Measurements from ENCODE around the gene DOCK1. TPM values are rescaled to one million over a fixed set of nuclear protein-coding genes. Genes with fewer than 3 reads are reported as not detected.

The DOCK1 gene
- total RNA-seq, 2 experiments from 2014 or later, result not detected

DNA sequence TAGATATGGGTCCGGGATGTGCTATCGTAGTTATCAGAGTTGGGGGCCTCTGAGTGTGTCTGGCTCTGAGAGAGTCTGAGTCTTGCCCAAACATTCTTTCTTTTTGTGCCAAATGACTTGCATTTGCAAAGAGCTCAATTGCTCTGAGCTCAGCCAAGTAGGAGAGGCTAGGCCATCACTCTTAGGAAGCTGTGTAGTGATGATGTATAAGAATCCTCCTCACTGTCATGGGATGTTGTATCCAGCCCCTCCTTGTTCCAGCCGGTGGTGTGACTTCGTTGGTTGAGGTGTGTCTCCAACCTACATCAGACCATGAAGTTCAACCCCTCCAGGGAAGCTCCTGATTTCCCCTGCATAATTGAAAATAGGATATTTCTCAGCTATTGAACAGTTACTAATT, 546.4 kb downstream of the DOCK1 start:
- Mint-ChIP-seq H3K27ac (no peak overlapping the region), H3K4me3 (no peak overlapping the region), H3K36me3 (ENCODE audit: low read depth) (no peaks in the 10 kb centered on the region), H3K9me3 (no peaks in the 10 kb centered on the region), H3K27me3 (no peaks in the 10 kb centered on the region), H3K4me1 (ENCODE audit: low read depth) (no peaks in the 10 kb centered on the region)
- no peaks in the 10 kb centered on the region for H3K36me3 ChIP-seq (ENCODE audit: insufficient read depth, low read length)
- H3K9me3 ChIP-seq (ENCODE audit: control insufficient read depth in 1 of 2, insufficient read depth in 1 of 2, low read length in 2 of 2), result no peaks in the 10 kb centered on the region
- no peak overlapping the region for H3K27ac ChIP-seq (ENCODE audit: low read depth in 1 of 2, low read length in 2 of 2)
- H3K4me1 ChIP-seq (ENCODE audit: insufficient read depth, low read length), result no peaks in the 10 kb centered on the region
- no peak for ATAC-seq (ENCODE audit: poor library complexity)
- intact Hi-C loops (cut with DNase I, micrococcal nuclease), result no loop called here
- no peak for DNase-seq
- H3K27me3 ChIP-seq (ENCODE audit: control insufficient read depth in 1 of 2, insufficient read depth in 2 of 2, low read length in 2 of 2), result no peaks in the 10 kb centered on the region
- H3K4me3 ChIP-seq (ENCODE audit: low read length), result no peak overlapping the region
- CTCF ChIA-PET, result no interaction called here
- TF ChIP-seq, protein P1, sequence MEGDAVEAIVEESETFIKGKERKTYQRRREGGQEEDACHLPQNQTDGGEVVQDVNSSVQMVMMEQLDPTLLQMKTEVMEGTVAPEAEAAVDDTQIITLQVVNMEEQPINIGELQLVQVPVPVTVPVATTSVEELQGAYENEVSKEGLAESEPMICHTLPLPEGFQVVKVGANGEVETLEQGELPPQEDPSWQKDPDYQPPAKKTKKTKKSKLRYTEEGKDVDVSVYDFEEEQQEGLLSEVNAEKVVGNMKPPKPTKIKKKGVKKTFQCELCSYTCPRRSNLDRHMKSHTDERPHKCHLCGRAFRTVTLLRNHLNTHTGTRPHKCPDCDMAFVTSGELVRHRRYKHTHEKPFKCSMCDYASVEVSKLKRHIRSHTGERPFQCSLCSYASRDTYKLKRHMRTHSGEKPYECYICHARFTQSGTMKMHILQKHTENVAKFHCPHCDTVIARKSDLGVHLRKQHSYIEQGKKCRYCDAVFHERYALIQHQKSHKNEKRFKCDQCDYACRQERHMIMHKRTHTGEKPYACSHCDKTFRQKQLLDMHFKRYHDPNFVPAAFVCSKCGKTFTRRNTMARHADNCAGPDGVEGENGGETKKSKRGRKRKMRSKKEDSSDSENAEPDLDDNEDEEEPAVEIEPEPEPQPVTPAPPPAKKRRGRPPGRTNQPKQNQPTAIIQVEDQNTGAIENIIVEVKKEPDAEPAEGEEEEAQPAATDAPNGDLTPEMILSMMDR (IDR thresholded peaks at IDR 0.05), result no peak
- POLR2A ChIA-PET, result no interaction called here

DNA sequence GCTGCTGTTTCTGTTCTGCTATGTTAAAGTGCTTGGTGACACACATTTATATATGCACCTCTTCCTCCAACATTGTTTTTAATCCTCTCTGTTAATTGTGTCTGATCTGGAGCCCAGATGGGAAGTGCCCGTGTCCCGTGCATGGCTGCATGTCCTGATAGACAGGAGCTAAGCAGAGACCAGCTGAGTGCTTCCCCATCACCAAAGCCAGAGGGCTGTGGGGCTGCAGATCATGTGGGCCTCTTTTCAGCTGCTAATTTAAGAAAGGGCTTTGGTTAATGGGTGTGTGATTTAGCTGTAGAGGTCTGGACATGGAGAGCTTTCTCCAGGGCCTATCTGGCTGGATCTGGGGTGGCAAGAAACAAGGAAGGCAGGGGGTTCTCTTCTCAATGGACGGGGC, 547.3 kb downstream of the DOCK1 start:
- Mint-ChIP-seq H3K4me1 (ENCODE audit: low read depth) (no peaks in the 10 kb centered on the region), H3K9me3 (no peaks in the 10 kb centered on the region), H3K27ac (no peak overlapping the region), H3K36me3 (ENCODE audit: low read depth) (no peaks in the 10 kb centered on the region), H3K4me3 (no peak overlapping the region), H3K27me3 (no peaks in the 10 kb centered on the region)
- TF ChIP-seq, protein P1 (IDR thresholded peaks at IDR 0.05), result no peak
- Histone ChIP-seq H3K27me3 (ENCODE audit: control insufficient read depth in 1 of 2, insufficient read depth in 2 of 2, low read length in 2 of 2) (no peaks in the 10 kb centered on the region), H3K36me3 (ENCODE audit: insufficient read depth, low read length) (no peaks in the 10 kb centered on the region), H3K27ac (ENCODE audit: low read depth in 1 of 2, low read length in 2 of 2) (no peak overlapping the region), H3K9me3 (ENCODE audit: control insufficient read depth in 1 of 2, insufficient read depth in 1 of 2, low read length in 2 of 2) (no peaks in the 10 kb centered on the region), H3K4me3 (ENCODE audit: low read length) (no peak overlapping the region), H3K4me1 (ENCODE audit: insufficient read depth, low read length) (no peaks in the 10 kb centered on the region)
- intact Hi-C loops (cut with DNase I, micrococcal nuclease), result no loop called here
- DNase-seq (no peak), ATAC-seq (ENCODE audit: poor library complexity) (no peak)
- CTCF ChIA-PET, result no interaction called here
- POLR2A ChIA-PET, result no interaction called here

DNA sequence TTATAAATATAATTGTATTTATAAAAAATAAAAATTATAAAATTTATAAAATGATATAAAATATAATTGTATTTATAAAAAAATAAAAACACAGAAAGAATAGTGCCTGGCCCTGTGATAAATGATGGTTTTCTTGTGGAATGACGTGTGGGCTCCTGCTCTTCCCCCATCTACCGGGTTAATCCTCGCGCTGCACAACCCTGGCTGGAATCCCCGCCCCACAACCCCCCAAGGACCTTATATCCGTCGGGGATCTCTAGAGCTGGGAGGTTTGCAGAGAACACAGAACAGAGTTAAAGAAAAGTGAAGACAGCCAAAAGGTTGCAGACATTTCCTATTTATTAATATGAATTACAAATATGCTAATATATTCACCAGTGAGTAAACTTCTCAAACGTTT, 548.5 kb downstream of the DOCK1 start:
- no peak overlapping the region for H3K27ac Mint-ChIP-seq
- peaks cover 4% of the 10 kb centered on the region for H3K9me3 Mint-ChIP-seq
- H3K27me3 ChIP-seq (ENCODE audit: control insufficient read depth in 1 of 2, insufficient read depth in 2 of 2, low read length in 2 of 2), result no peaks in the 10 kb centered on the region
- ChIA-PET CTCF (no interaction called here), POLR2A (no interaction called here)
- H3K4me3 ChIP-seq (ENCODE audit: low read length), result no peak overlapping the region
- H3K27ac ChIP-seq (ENCODE audit: low read depth in 1 of 2, low read length in 2 of 2), result no peak overlapping the region
- H3K4me3 Mint-ChIP-seq, result no peak overlapping the region
- H3K27me3 Mint-ChIP-seq, result no peaks in the 10 kb centered on the region
- H3K36me3 Mint-ChIP-seq (ENCODE audit: low read depth), result no peaks in the 10 kb centered on the region
- intact Hi-C loops (cut with DNase I, micrococcal nuclease), result no loop called here
- H3K36me3 ChIP-seq (ENCODE audit: insufficient read depth, low read length), result no peaks in the 10 kb centered on the region
- DNase-seq (no peak), ATAC-seq (ENCODE audit: poor library complexity) (no peak)
- peaks cover 0 to 7% of the 10 kb centered on the region in 2 experiments for H3K9me3 ChIP-seq (ENCODE audit: control insufficient read depth in 1 of 2, insufficient read depth in 1 of 2, low read length in 2 of 2)
- H3K4me1 Mint-ChIP-seq (ENCODE audit: low read depth), result no peaks in the 10 kb centered on the region
- TF ChIP-seq, protein P1 (IDR thresholded peaks at IDR 0.05), result no peak
- no peaks in the 10 kb centered on the region for H3K4me1 ChIP-seq (ENCODE audit: insufficient read depth, low read length)
